GM12875 (cell line): Measurements from ENCODE around the gene LCORL.
"Not testable (repeated sequence)": the region's sequence is repeated elsewhere in the genome, so short reads cannot be mapped to it uniquely, and the experiment has no call there.

Source experiments
- H3K4me3 ChIP-seq: one replicate; pipeline ENCODE4 v1.5.1; 2011; ENCODE audit warnings: low read depth, low read length, control low read depth
- TF ChIP-seq, protein P1 (sequence below): IDR thresholded peaks from 2 replicates; pipeline ENCODE4 v1.5.1; 2011; ENCODE audit warnings: low read depth, mild to moderate bottlenecking, control low read depth, inconsistent platforms, low read length, moderate library complexity, borderline replicate concordance; ENCODE audit not compliant: insufficient read depth

Gene LCORL

DNA sequence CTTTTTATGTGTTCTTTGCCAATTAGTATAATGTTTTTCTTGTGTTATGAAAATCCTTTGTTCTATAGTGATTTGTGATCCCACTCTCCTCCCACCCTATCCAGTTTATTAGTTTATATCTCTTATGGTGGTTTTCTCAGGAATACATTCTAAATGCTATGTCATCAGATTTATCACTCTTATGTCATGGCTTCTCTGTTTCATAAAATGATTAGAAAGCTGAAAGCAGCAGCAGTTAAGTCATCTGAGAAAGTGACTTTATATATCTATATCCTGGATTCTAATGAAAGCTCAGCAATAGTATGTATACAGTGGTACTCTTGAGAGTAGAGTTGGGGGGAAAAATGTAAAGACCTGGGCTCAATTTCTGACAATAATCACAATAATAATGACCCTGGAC lies 169.6 kb downstream of the LCORL start:
- no peak overlapping the region for H3K4me3 ChIP-seq
- TF ChIP-seq, protein P1, sequence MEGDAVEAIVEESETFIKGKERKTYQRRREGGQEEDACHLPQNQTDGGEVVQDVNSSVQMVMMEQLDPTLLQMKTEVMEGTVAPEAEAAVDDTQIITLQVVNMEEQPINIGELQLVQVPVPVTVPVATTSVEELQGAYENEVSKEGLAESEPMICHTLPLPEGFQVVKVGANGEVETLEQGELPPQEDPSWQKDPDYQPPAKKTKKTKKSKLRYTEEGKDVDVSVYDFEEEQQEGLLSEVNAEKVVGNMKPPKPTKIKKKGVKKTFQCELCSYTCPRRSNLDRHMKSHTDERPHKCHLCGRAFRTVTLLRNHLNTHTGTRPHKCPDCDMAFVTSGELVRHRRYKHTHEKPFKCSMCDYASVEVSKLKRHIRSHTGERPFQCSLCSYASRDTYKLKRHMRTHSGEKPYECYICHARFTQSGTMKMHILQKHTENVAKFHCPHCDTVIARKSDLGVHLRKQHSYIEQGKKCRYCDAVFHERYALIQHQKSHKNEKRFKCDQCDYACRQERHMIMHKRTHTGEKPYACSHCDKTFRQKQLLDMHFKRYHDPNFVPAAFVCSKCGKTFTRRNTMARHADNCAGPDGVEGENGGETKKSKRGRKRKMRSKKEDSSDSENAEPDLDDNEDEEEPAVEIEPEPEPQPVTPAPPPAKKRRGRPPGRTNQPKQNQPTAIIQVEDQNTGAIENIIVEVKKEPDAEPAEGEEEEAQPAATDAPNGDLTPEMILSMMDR = no peak

DNA sequence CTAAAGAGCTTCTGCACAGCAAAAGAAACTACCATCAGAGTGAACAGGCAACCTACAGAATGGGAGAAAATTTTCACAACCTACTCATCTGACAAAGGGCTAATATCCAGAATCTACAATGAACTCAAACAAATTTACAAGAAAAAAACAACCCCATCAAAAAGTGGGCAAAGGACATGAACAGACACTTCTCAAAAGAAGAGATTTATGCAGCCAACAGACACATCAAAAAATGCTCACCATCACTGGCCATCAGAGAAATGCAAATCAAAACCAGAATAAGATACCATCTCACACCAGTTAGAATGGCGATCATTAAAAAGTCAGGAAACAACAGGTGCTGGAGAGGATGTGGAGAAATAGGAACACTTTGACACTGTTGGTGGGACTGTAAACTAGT lies 171.3 kb downstream of the LCORL start:
- not testable (repeated sequence) for H3K4me3 ChIP-seq

DNA sequence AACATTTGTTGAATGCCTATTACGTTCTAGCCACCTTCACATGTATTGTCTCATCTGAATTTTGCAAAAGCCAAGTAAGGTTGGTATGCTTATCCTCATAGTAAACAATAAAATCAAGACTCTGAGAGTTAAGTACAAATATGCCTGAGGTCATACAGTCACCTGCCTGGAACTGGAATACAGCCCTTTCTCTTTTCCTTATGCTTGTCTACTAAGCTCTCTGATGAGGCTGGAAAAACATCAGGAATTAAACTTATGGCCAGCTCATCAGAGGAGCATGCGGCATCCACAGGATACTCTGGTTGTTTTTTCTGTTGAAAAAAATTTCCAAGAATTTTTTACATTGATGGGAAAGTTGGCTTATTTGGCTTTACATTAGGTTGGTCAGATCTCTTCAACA lies 175.3 kb downstream of the LCORL start:
- H3K4me3 ChIP-seq = no peak overlapping the region
- TF ChIP-seq, protein P1 = no peak

DNA sequence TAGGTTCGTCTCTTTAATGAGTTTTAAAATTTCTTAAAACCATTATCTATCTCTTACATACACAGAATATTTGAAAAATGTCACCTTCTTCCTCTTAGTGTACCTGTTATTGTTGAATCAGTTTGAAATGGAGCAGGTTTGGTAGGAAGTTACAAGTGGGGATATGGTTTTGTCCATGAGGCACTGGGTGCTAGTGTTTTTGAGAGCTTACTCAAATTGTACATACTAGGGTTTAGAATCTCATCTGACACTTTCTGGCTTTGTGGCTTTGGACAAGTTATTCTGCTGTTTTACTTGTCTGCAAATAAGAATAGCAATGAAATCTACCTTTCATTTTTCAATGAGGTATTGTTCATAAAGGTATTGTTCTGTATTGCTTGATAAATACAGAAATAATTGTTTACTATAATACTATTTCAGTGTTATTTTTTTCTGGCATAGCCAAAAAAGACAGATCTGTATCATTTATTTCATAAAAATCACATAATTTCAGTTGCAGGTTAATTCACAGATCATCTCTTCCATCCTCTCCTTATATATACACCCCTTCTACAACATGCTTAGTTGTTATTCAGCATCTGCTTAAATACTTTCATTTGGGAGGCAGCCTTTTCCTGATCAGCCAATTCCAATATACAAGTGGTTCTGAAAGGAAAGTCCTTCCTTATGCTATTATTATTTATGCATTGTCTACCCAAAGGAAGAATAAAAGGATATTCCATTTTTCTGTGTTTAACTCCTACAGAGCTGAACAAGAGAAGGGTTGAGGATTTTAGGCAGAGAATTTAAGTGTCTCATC lies 197.5 kb downstream of the LCORL start:
- TF ChIP-seq, protein P1 = no peak
- H3K4me3 ChIP-seq = no peak overlapping the region

DNA sequence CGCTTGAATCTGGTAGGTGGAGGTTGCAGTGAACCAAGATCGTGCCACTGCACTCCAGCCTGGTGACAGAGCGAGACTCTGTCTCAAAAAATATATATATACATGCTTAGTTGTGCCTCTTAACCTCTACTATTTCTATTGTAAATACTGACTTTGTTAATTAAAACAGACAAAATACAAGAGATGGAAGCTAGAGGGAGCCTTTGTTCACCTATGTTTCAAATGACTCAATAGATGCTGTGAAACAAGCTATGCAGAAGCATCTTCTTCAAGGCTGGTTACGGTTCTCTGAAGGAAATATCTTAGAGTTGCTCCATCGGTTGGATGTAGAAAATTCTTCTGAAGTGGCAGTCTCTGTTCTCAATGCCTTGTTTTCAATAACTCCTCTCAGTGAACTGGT lies 204.5 kb downstream of the LCORL start:
- no peak overlapping the region for H3K4me3 ChIP-seq
- TF ChIP-seq, protein P1 = peak; percentile 16; the same call in 1 of the 2 replicates

DNA sequence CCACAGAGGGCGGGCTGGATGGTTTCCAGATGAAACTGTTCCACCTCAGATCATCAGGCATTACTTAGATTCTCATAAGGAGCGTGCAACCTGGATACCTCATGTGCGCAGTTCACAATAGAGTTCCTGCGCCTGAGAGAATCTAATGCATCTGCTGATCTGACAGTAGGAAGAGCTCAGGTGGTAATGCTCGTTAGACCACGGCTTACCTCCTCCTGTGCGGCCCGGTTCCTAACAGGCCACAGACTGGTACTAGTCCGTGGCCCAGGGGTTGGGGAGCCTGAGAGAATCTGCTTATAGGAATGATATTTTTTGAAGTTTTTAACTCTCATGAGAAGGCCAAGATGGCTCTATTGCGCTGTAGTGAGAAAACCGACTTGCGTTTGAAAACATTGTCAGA lies 205.4 kb downstream of the LCORL start:
- TF ChIP-seq, protein P1 = no peak
- H3K4me3 ChIP-seq = no peak overlapping the region

DNA sequence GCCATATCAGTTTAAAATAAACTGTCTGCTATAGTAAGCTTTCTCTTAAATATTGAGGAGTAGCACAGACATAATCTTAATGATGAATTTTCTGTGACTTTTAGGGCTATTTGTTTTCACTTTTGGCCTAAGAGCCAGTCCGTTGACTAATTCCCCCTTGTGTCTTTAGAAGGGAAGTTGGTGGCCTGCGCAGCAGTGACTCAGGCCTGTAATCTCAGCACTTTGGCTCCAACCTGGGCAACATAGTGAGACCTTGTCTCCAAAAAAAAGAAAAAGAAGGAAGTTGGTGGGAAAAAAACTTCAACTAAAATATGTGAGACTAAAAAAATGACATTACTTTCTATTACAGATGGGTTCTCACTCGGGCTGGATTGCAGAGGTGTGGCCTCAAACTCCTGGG lies 207.4 kb downstream of the LCORL start:
- TF ChIP-seq, protein P1 = no peak
- H3K4me3 ChIP-seq = no peak overlapping the region
